GM18505 (cell line): ENCODE measurements around the gene ZFP92.

ENCODE experiments used
- ATAC-seq: cut with Tn5 transposase; IDR thresholded peaks from one replicate; pipeline ENCODE4 v1.9.1; 2021; ENCODE audit not compliant: unreplicated experiment
- POLR2A ChIP-seq: IDR thresholded peaks from 4 replicates; pipeline ENCODE4 v1.6.1; 2011; ENCODE audit warnings: borderline replicate concordance; ENCODE audit not compliant: insufficient read depth, insufficient read length; ENCODE audit errors: extremely low read depth

The ZFP92 gene

GRCh38 chrX:153406903-153407302, 4.4 kb upstream of the ZFP92 start:
- no peak for TF ChIP-seq POLR2A
- ATAC-seq: no peak

GRCh38 chrX:153407736-153408135, 3.5 kb upstream of the ZFP92 start:
- ATAC-seq: no peak
- no peak for TF ChIP-seq POLR2A

GRCh38 chrX:153408221-153408721, 3.0 kb upstream of the ZFP92 start:
- ATAC-seq: no peak

DNA sequence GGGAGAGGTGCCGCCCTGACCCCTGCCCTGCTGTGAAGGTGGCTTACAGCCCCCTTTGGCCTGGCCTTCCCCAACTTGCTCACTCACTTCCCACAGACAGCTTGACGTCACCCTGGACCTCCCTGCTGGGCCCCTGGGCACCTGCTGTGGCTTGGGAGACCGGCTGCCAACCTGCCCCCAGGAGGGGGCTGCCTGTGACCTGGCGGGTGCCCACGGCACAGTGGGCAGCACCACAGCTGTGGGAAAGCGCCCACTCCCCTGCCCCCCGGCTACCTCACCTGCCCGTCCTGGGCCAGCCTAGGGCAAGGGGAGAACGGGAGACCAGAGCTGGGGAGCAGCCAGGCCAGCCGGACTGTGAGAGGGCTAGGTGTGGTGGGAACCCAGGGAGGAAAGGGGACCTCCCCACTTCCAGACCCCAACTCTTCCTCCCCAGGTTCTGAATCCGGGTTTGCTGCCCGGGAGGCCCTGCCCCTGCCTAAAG, 2.4 kb upstream of the ZFP92 start:
- no peak for TF ChIP-seq POLR2A
- no peak for ATAC-seq

More at GRCh38 chrX:153408221-153408721, 3.0 kb upstream of the ZFP92 start:
- TF ChIP-seq POLR2A: no peak

GRCh38 chrX:153409414-153410101, 1.7 kb upstream of the ZFP92 start:
- no peak for ATAC-seq
- no peak for TF ChIP-seq POLR2A

DNA sequence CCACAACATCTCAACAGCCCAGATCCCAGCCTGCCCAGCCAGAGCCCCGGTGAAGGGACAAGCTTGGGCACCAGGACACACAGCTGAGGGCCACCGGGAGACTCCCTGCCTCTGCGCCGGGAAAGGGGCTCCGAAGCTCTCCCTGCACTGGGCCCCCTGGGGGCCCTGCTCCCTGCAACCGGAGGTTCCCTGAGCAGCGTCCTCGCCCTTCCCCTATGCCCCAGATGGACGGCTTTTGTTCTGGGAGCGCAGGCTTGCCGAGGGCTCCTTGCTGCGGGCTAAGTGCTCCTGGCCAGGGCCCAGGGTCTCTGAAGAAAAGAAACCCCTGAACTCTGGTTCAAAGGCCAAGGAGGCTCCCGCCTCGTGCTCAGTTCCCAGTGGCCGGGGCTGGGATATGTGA, 899 bp upstream of the ZFP92 start:
- no peak for TF ChIP-seq POLR2A
- ATAC-seq: no peak

DNA sequence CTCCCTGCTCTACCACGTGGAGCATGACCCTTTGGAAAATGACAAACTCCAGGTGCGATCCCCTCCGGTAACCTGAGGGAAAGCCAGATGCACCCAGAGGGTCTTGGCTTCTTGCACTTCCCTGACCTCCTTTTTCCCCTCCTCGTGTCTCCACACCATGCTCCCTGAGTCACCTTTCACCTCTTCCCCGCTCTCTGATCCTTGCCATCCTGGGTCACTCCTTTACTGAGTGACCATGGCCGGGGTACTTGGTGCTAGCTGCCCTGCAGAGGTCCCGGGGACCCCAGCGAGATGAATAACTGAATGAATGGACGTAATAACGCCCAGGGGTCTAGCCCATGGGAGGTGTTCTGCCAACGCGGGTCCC, 401 bp upstream of the ZFP92 start:
- TF ChIP-seq POLR2A: no peak
- ATAC-seq: no peak

GRCh38 chrX:153411988-153412574, 809 bp downstream of the ZFP92 start:
- no peak for ATAC-seq
- TF ChIP-seq POLR2A: no peak

GRCh38 chrX:153412746-153413720, 1.8 kb downstream of the ZFP92 start:
- TF ChIP-seq POLR2A: no peak
- no peak for ATAC-seq

- ATAC-seq: no peak
- TF ChIP-seq POLR2A: no peak
These were observed 2.5 kb downstream of the ZFP92 start for GRCh38 chrX:153413731-153414130.

DNA sequence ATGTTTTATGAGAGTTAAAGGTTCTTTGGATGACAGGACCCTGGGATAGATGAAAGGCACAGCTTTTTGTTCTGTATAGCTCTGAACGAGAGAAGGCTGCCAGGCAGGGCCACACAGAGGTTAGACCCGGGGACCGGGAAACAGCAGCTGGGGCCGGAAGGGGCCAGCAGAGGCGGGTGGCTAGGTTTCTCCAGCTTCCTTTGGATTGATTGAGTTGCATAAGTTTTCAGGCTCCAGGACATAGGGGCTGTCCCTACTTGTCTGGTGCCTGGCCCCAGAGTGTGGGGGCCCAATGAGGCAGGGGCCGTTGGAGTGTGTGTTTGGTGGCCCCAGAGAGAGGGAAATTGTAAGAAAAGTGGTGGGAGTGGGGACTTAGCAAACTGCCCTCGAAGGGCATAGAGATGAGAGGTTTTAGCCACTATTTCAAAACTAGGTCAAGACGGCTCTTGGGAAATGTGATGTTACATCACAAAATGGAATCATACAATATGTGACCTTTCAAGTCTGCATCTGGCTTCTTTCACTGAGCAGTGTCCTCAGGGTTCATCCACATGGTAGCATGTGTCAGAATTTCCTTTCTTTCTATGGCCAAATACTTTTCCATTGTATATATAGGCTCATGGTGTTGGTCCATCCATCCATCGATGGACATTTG, 3.7 kb downstream of the ZFP92 start:
- TF ChIP-seq POLR2A: no peak
- ATAC-seq: no peak

DNA sequence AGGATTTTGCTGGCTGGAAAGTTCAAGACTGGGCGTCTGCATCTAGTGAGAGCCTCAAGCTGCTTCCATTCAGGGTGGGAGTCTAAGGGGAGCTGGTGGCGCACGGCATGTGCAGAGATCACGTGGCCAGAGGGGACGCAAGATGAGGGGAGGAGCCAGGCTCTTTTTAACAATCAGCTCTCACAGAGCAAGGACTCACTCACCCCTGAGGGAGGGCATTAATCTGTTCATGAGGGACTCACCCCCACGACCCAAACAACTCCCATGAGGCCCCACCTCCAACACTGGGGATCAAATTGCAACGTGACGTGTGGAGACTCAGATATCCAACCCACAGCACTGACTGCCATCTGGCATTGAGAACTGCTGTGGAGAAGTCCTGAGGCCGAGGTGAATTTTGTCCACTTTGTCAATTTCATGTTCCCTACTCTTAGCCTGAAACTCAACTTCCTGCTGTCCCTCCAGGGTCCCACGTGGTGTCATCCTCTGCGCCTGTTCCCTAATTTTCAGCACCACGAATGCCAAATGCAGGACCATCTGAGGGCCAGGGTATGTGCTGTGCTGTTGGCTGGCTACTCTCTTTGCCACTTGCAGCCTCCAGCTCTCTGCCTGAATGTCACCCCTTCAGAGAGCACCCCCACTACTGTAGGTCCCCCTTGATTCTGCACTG, 5.6 kb downstream of the ZFP92 start:
- TF ChIP-seq POLR2A: no peak
- no peak for ATAC-seq
